Kidney (tissue), 14 donors: ENCODE results near the gene ANO2. TPM values are rescaled to one million over a fixed set of nuclear protein-coding genes. Genes with fewer than 3 reads are reported as not detected.

Experiments used
- DNase-seq, 5 donors: peaks; one replicate each; pipeline ENCODE4 v3.0.0-alpha.2; 2013 to 2020
- FAIRE-seq: peaks from 2 replicates; lab custom pipeline; 2012; peaks lifted over from hg19 to GRCh38; lab: Jason Lieb, UNC
- H3K27ac ChIP-seq, 2 donors: one replicate each; pipeline ENCODE4 v1.7.0; 2013; ENCODE audit warnings: low read depth in 2 of 2, low read length in 2 of 2, inconsistent platforms in 1 of 2
- H3K27me3 ChIP-seq: one replicate; pipeline ENCODE4 v1.7.1; 2013; ENCODE audit warnings: low read length, inconsistent platforms; ENCODE audit not compliant: control insufficient read depth, insufficient read depth
- H3K36me3 ChIP-seq, 3 donors: one replicate each; pipeline versions ENCODE4 v1.7.0 to v1.7.1; 2013; ENCODE audit warnings: low read length in 3 of 3, control low read depth in 1 of 3, inconsistent platforms in 1 of 3; ENCODE audit not compliant: insufficient read depth in 3 of 3, control insufficient read depth in 2 of 3
- H3K4me1 ChIP-seq, 3 donors: one replicate each; pipeline versions ENCODE4 v1.7.0 to v1.7.1; 2013; ENCODE audit warnings: low read length in 3 of 3, inconsistent platforms in 1 of 3, low read depth in 1 of 3; ENCODE audit not compliant: control insufficient read depth in 2 of 3, insufficient read depth in 2 of 3
- H3K4me3 ChIP-seq, 3 donors: one replicate each; pipeline versions ENCODE4 v1.7.0 to v1.8.1; 2013; ENCODE audit warnings: low read length in 3 of 3, control low read depth in 1 of 3, inconsistent platforms in 1 of 3
- H3K9ac ChIP-seq, 3 donors: one replicate each; pipeline versions ENCODE4 v1.7.0 to v1.7.1; 2013; ENCODE audit warnings: low read length in 3 of 3, control low read depth in 1 of 3, inconsistent platforms in 1 of 3
- H3K9me3 ChIP-seq, 3 donors: one replicate each; pipeline versions ENCODE4 v1.7.0 to v1.7.1; 2013; ENCODE audit warnings: low read length in 3 of 3, control low read depth in 1 of 3, inconsistent platforms in 1 of 3; ENCODE audit not compliant: control insufficient read depth in 2 of 3, insufficient read depth in 1 of 3
- intact Hi-C: fragments of 100-400 bp; cut with DNase I; formaldehyde crosslinking; loops from one replicate; pipeline ENCODE4 v1.11.1; 2022
- polyA plus RNA-seq: library from polyadenylated mRNA; stranded (reverse); fragments of 350-450 nt; fragmentation: Illumina TruSeq; extraction: RNeasy Lipid Tissue Mini Kit (QIAGEN cat#74804); gene quantifications from one replicate; pipeline ENCODE4 v1.2.3, GENCODE V29; 2014; ENCODE audit warnings: low read depth, low replicate concordance; ENCODE audit not compliant: insufficient read depth
- total RNA-seq: library from RNA; stranded (reverse); fragmentation: NEBNext Ultra II Directional; extraction: Animal tissue kit (Norgen Biotek cat#: 25700); gene quantifications from one replicate; pipeline ENCODE4 v1.2.1, GENCODE V29; 2021
- TF ChIP-seq, protein P1 (sequence below): IDR thresholded peaks from 3 replicates; pipeline ENCODE4 v1.5.1; 2012; ENCODE audit warnings: mild to moderate bottlenecking, moderate library complexity, borderline replicate concordance; ENCODE audit not compliant: insufficient read depth; ENCODE audit errors: extremely low read depth
- donor health status: control.
- donor health status: control.
- donor health status: control.
- donor health status: control.
- donor health status: control.
- donor health status: DM: yes; HTN: yes; CAD: no.
- donor health status: Normal renal cell carcinoma (clear cell type).

Gene ANO2
- total and polyA plus RNA-seq, 2 donors from 2014 or later: 0.34 to 4.4 TPM

DNA sequence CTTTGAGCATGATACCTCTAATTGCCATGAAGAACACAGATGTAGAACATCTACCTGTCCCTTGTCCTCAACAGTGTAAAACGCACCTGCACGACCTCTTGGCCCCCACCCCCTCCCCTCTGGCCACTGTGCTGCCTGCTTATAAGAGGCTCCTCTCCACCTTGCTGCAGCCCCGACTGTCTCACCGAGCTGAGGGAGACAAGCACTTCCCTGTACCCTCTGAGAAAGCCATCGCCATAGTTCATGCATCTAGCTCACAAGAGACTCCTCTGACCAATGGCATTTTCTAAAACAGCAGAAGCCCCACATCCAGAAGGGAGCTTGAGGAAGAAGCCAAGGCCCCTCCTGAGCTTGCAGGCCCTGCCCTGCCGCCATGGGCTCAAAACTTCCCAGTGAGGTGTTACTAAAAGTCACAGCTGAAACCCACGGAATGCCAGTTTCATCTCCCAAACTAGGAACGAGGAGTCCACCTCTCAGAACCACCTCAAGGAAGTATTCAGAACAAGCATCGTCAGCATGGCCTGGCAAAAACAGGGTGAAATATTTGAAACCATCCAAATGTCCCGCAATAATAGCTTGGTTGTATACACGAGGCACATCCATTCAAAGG, 21.5 kb upstream of the ANO2 start:
- Histone ChIP-seq H3K4me3 (no peak overlapping the region), H3K36me3 (no peaks in the 10 kb centered on the region), H3K9ac (no peak overlapping the region), H3K9me3 (no peaks in the 10 kb centered on the region), H3K27ac (no peak overlapping the region), H3K4me1 (peaks cover 0 to 5% (median 0%) of the 10 kb centered on the region in 3 donors), H3K27me3 (no peaks in the 10 kb centered on the region)
- FAIRE-seq (no peak), DNase-seq (no peak)
- TF ChIP-seq, protein P1, sequence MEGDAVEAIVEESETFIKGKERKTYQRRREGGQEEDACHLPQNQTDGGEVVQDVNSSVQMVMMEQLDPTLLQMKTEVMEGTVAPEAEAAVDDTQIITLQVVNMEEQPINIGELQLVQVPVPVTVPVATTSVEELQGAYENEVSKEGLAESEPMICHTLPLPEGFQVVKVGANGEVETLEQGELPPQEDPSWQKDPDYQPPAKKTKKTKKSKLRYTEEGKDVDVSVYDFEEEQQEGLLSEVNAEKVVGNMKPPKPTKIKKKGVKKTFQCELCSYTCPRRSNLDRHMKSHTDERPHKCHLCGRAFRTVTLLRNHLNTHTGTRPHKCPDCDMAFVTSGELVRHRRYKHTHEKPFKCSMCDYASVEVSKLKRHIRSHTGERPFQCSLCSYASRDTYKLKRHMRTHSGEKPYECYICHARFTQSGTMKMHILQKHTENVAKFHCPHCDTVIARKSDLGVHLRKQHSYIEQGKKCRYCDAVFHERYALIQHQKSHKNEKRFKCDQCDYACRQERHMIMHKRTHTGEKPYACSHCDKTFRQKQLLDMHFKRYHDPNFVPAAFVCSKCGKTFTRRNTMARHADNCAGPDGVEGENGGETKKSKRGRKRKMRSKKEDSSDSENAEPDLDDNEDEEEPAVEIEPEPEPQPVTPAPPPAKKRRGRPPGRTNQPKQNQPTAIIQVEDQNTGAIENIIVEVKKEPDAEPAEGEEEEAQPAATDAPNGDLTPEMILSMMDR: no peak
- intact Hi-C loops: no loop called here

DNA sequence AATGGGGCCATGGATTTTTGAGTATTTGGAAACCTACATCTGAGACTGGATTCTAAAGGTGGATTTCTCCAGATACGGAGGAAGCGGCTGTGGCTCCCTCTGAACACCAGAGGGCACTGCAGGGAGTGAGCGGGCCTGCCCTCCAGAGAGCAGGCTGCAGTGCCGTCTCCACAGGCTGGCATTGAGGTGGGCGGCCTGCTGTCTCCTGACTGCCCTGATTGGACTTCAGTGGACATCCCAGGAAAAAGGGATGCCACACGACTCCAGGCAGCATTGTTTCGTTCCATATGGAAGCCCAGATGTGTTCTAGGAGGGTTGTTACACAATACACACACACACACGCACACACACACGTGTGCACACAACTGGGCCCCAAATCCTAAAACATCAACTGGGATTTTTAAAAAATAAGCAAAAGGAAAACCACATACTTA, 20.9 kb upstream of the ANO2 start:
- FAIRE-seq: no peak
- H3K9ac ChIP-seq: no peak overlapping the region
- TF ChIP-seq, protein P1: peak; percentile 56

GRCh38 chr12:5964913-5965900, 20.1 kb upstream of the ANO2 start:
- TF ChIP-seq, protein P1: no peak
- no peaks in the 10 kb centered on the region for H3K27me3 ChIP-seq
- no peak overlapping the region for H3K4me3 ChIP-seq
- no peaks in the 10 kb centered on the region for H3K36me3 ChIP-seq
- intact Hi-C loops: no loop called here
- H3K9ac ChIP-seq: no peak overlapping the region
- H3K27ac ChIP-seq: no peak overlapping the region
- H3K4me1 ChIP-seq: peaks cover 0 to 5% (median 0%) of the 10 kb centered on the region in 3 donors
- no peak for DNase-seq
- no peaks in the 10 kb centered on the region for H3K9me3 ChIP-seq
- FAIRE-seq: no peak

More for the DNA sequence above, 20.9 kb upstream of the ANO2 start:
- intact Hi-C loops: no loop called here
- peaks cover 0 to 5% (median 0%) of the 10 kb centered on the region in 3 donors for H3K4me1 ChIP-seq
- no peaks in the 10 kb centered on the region for H3K9me3 ChIP-seq
- H3K36me3 ChIP-seq: no peaks in the 10 kb centered on the region
- peak; percentile 57 to 83 (median 64) for DNase-seq
- H3K4me3 ChIP-seq: no peak overlapping the region
- H3K27me3 ChIP-seq: no peaks in the 10 kb centered on the region
- no peak overlapping the region for H3K27ac ChIP-seq
